Inferior parietal cortex (tissue), 1 donor: ENCODE results near the gene ZC3H12C.

ENCODE experiments used
- DNase-seq: peaks from one replicate; pipeline ENCODE4 v3.0.0-alpha.2; 2016; ENCODE audit errors: extremely low spot score

ZC3H12C gene

GRCh38 chr11:110077346-110077745 is 15.8 kb upstream of the ZC3H12C start:
- DNase-seq = no peak

GRCh38 chr11:110077831-110078325 is 15.3 kb upstream of the ZC3H12C start:
- no peak for DNase-seq

GRCh38 chr11:110078923-110079544 is 14.2 kb upstream of the ZC3H12C start:
- DNase-seq = no peak

- no peak for DNase-seq
These were observed 13.5 kb upstream of the ZC3H12C start for GRCh38 chr11:110079726-110080125.

GRCh38 chr11:110081462-110082376 is 11.5 kb upstream of the ZC3H12C start:
- no peak for DNase-seq

- DNase-seq = no peak
These were observed 10.3 kb upstream of the ZC3H12C start for GRCh38 chr11:110082899-110083298.

GRCh38 chr11:110085255-110085838 is 7.8 kb upstream of the ZC3H12C start:
- DNase-seq = peak; percentile 18

GRCh38 chr11:110086892-110087309 is 6.3 kb upstream of the ZC3H12C start:
- no peak for DNase-seq

GRCh38 chr11:110087812-110088534 is 5.2 kb upstream of the ZC3H12C start:
- DNase-seq = no peak

GRCh38 chr11:110088535-110089344 is 4.5 kb upstream of the ZC3H12C start:
- no peak for DNase-seq

- no peak for DNase-seq
These were observed 3.4 kb upstream of the ZC3H12C start for GRCh38 chr11:110089617-110090282.

GRCh38 chr11:110090466-110091026 is 2.6 kb upstream of the ZC3H12C start:
- DNase-seq = no peak

- DNase-seq = peak; percentile 59
These were observed 1.1 kb upstream of the ZC3H12C start for GRCh38 chr11:110092111-110092514.

GRCh38 chr11:110093407-110094297 is 460 bp downstream of the ZC3H12C start:
- peak; percentile 69 for DNase-seq

- no peak for DNase-seq
These were observed 1.4 kb downstream of the ZC3H12C start for GRCh38 chr11:110094298-110095285.

GRCh38 chr11:110095554-110095953 is 2.4 kb downstream of the ZC3H12C start:
- no peak for DNase-seq

- DNase-seq = no peak
These were observed 3.3 kb downstream of the ZC3H12C start for GRCh38 chr11:110096496-110096895.
